ENCODE results near the gene CEBPB.
A peak's percentile ranks its signal among the peaks of the same experiment; 100 is the strongest.

The CEBPB gene

GRCh38 chr20:50194831-50195523, 4.3 kb downstream of the CEBPB start:
- TF ChIP-seq CTCF (IDR thresholded peaks at IDR 0.05; ENCODE audit: low read depth, low read length): no peak
- DNase-seq (ENCODE audit: low read depth, low spot score): peak; percentile 25
- in situ Hi-C loops (cut with HindIII; ENCODE audit: low sequenced_read_pairs): no loop called here
- H3K4me3 ChIP-seq (ENCODE audit: low read depth, low read length): no peak overlapping the region

DNA sequence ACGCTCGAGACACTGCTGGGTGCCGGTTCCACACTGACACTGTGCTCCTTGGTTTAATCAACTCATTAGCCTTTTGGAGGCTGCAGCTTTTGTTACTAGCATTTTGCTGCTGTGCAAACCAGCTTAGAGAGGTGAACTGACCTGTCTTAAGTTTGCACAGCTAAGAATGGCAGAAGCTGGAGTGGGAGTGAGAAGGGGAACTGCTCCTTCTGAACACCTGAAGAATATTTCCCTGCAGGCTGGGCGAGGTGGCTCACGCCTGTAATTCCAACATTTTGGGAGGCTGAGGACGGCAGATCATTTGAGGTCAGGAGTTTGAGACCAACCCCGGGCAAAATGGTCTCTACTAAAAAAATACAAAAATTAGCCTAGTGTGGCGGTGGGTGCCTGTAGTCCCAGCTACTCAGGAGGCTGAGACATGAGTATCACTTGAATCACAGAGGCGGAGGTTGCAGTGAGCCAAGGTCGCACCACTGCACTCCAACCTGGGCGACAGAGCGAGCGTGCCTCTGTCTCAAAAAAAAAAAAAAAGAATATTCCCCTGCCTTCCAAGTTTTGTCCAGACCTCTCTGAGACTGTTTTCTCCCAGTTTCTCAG, 5.0 kb downstream of the CEBPB start:
- no peak for DNase-seq (ENCODE audit: low read depth, low spot score)
- TF ChIP-seq CTCF (IDR thresholded peaks at IDR 0.05; ENCODE audit: low read depth, low read length): no peak
- in situ Hi-C loops (cut with HindIII; ENCODE audit: low sequenced_read_pairs): no loop called here
- H3K4me3 ChIP-seq (ENCODE audit: low read depth, low read length): no peak overlapping the region

DNA sequence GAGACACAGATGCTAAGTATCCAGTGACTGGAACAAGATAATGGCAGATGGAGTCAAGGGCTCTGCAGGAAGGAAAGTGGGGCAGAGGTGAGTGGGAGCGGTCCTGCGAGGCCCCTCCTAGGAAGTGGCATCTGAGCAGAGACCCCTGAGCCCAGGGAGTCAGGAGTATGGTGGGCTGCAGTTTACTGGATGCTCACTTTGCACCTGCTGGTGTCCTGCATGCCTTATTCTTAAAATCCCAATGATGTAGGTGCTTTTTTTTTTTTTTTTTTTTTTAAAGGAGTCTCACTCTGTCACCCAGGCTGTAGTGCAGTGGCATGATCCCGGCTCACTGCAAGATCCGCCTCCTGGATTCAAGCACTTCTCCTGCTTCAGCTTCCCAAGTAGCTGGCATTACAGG, 5.6 kb downstream of the CEBPB start:
- in situ Hi-C loops (cut with HindIII; ENCODE audit: low sequenced_read_pairs): no loop called here
- no peak overlapping the region for H3K4me3 ChIP-seq (ENCODE audit: low read depth, low read length)
- no peak for DNase-seq (ENCODE audit: low read depth, low spot score)
- no peak for TF ChIP-seq CTCF (IDR thresholded peaks at IDR 0.05; ENCODE audit: low read depth, low read length)

DNA sequence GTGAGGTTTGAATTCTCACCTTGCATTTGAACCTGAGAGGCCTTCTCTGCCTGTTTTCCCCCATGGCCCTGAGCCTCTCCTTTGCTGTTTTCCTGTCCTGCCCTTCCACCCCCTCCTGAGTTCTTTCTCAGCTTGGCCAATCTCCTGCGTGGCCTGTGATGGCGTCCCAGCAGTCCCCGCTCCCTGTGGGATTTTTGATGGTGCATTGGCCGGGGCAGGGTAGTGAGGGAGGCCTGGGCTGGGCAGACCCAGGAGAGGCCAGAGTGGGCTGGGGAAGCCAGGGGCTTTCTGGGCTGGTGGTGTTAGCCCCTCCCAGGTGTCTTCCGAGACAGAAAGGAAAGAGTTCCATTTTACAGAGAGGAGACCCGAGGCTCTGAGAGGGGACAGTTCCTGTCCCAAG, 6.3 kb downstream of the CEBPB start:
- no peak for DNase-seq (ENCODE audit: low read depth, low spot score)
- in situ Hi-C loops (cut with HindIII; ENCODE audit: low sequenced_read_pairs): no loop called here

DNA sequence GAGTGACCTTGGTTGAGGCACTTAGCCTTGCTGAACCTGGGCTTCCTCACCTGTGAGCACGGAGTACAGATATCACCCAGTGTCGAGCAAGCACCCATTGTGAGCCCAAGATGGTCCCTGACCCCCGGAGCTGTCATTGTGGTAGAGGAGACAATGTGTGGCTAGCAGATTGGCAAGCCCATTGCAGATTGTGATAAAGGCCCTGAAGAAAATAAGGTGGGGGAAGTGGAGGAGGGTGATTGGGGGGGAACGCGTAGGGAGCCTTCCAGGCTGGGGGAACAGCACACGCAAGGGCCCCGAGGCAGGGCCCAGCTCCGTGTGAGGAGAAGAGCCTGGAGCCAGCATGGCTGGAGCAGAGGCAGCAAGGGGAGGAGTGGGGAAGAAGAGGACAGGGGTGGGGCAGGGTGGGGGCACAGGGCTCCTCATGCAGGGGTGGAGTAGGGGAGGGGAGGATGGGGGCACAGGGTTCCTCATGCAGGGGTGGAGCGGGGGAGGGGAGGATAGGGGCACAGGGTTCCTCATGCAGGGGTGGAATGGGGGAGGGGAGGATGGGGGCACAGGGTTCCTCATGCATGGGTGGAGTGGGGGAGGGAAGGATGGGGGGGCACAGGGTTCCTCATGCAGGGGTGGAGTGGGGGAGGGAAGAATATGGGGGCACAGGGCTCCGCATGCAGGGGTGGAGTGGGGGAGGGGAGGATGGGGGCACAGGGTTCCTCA, 7.0 kb downstream of the CEBPB start:
- in situ Hi-C loops (cut with HindIII; ENCODE audit: low sequenced_read_pairs): no loop called here
- H3K4me3 ChIP-seq (ENCODE audit: low read depth, low read length): no peak overlapping the region
- TF ChIP-seq CTCF (IDR thresholded peaks at IDR 0.05; ENCODE audit: low read depth, low read length): no peak
- no peak for DNase-seq (ENCODE audit: low read depth, low spot score)

More for the DNA sequence above, 6.3 kb downstream of the CEBPB start:
- no peak for TF ChIP-seq CTCF (IDR thresholded peaks at IDR 0.05; ENCODE audit: low read depth, low read length)
- H3K4me3 ChIP-seq (ENCODE audit: low read depth, low read length): no peak overlapping the region

DNA sequence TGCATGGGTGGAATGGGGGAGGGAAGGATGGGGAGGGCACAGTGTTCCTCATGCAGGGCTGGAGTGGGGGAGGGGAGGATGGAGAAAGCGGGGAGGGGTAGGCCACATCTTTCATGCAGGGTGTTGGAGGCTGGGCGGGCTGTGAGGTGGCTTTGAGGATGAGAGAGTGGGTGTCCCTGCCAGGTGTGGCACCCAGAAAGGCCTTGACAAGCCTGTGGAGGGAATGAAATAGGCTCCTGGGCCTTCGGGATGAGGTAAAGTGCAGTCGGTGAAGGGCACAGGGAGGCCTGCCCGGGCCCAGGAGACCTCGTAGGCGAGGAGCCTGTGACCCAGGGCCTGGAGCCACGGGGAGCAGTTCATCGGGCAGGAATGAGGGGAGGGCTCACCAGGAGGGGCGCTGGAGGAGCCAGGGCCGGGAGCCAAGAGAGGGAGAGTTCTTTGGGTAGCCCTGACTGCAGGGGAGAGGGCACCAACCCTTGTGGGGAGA, 7.6 kb downstream of the CEBPB start:
- in situ Hi-C loops (cut with HindIII; ENCODE audit: low sequenced_read_pairs): no loop called here
- no peak for TF ChIP-seq CTCF (IDR thresholded peaks at IDR 0.05; ENCODE audit: low read depth, low read length)
- no peak overlapping the region for H3K4me3 ChIP-seq (ENCODE audit: low read depth, low read length)
- DNase-seq (ENCODE audit: low read depth, low spot score): no peak
